Activated naive CD8-positive, alpha-beta T cell (primary cell): ENCODE data around the gene BPIFB6.

ENCODE experiments used
- H3K27ac Mint-ChIP-seq: one replicate; pipeline ENCODE4 v1.8.0; 2021; ENCODE audit warnings: mixed read lengths
- H3K27me3 Mint-ChIP-seq: one replicate; pipeline ENCODE4 v1.8.0; 2021; ENCODE audit warnings: mixed read lengths
- H3K36me3 Mint-ChIP-seq: one replicate; pipeline ENCODE4 v1.8.0; 2021; ENCODE audit warnings: mixed read lengths
- H3K4me1 Mint-ChIP-seq: one replicate; pipeline ENCODE4 v1.8.0; 2021; ENCODE audit warnings: low read depth, mixed read lengths
- H3K4me3 Mint-ChIP-seq: one replicate; pipeline ENCODE4 v1.8.0; 2021; ENCODE audit warnings: mild to moderate bottlenecking, mixed read lengths
- H3K9me3 Mint-ChIP-seq: one replicate; pipeline ENCODE4 v1.8.0; 2021; ENCODE audit warnings: low read depth, mixed read lengths

BPIFB6 gene

GRCh38 chr20:33009214-33010132, 22.0 kb upstream of the BPIFB6 start:
- peaks cover 3% of the 10 kb centered on the region for H3K36me3 Mint-ChIP-seq
- H3K27me3 Mint-ChIP-seq = no peaks in the 10 kb centered on the region
- H3K27ac Mint-ChIP-seq = no peak overlapping the region
- no peak overlapping the region for H3K4me3 Mint-ChIP-seq
- H3K4me1 Mint-ChIP-seq = peaks cover 6% of the 10 kb centered on the region
- H3K9me3 Mint-ChIP-seq = peaks cover 3% of the 10 kb centered on the region

GRCh38 chr20:33010133-33010504, 21.3 kb upstream of the BPIFB6 start:
- peaks cover 2% of the 10 kb centered on the region for H3K9me3 Mint-ChIP-seq
- H3K36me3 Mint-ChIP-seq = peaks cover 2% of the 10 kb centered on the region
- no peaks in the 10 kb centered on the region for H3K27me3 Mint-ChIP-seq
- H3K4me1 Mint-ChIP-seq = peaks cover 2% of the 10 kb centered on the region
- H3K27ac Mint-ChIP-seq = no peak overlapping the region
- H3K4me3 Mint-ChIP-seq = no peak overlapping the region

- H3K36me3 Mint-ChIP-seq = no peaks in the 10 kb centered on the region
- H3K4me1 Mint-ChIP-seq = peaks cover 2% of the 10 kb centered on the region
- H3K4me3 Mint-ChIP-seq = no peak overlapping the region
- H3K9me3 Mint-ChIP-seq = no peaks in the 10 kb centered on the region
- no peaks in the 10 kb centered on the region for H3K27me3 Mint-ChIP-seq
- no peak overlapping the region for H3K27ac Mint-ChIP-seq
Measured at GRCh38 chr20:33010674-33011449, 20.6 kb upstream of the BPIFB6 start.

GRCh38 chr20:33012327-33013189, 18.9 kb upstream of the BPIFB6 start:
- peaks cover 3% of the 10 kb centered on the region for H3K4me1 Mint-ChIP-seq
- no peaks in the 10 kb centered on the region for H3K36me3 Mint-ChIP-seq
- no peaks in the 10 kb centered on the region for H3K27me3 Mint-ChIP-seq
- H3K4me3 Mint-ChIP-seq = no peak overlapping the region
- H3K9me3 Mint-ChIP-seq = no peaks in the 10 kb centered on the region
- H3K27ac Mint-ChIP-seq = peak overlapping the region; percentile 8

- Mint-ChIP-seq H3K27ac (no peak overlapping the region), H3K36me3 (no peaks in the 10 kb centered on the region), H3K4me3 (no peak overlapping the region), H3K9me3 (no peaks in the 10 kb centered on the region), H3K4me1 (peaks cover 3% of the 10 kb centered on the region), H3K27me3 (no peaks in the 10 kb centered on the region)
Measured at GRCh38 chr20:33013701-33014326, 17.6 kb upstream of the BPIFB6 start.

- no peaks in the 10 kb centered on the region for H3K27me3 Mint-ChIP-seq
- no peak overlapping the region for H3K4me3 Mint-ChIP-seq
- no peak overlapping the region for H3K27ac Mint-ChIP-seq
- H3K9me3 Mint-ChIP-seq = no peaks in the 10 kb centered on the region
- no peaks in the 10 kb centered on the region for H3K36me3 Mint-ChIP-seq
- peaks cover 3% of the 10 kb centered on the region for H3K4me1 Mint-ChIP-seq
Measured at GRCh38 chr20:33014336-33015113, 16.9 kb upstream of the BPIFB6 start.

- no peak overlapping the region for H3K4me3 Mint-ChIP-seq
- H3K9me3 Mint-ChIP-seq = no peaks in the 10 kb centered on the region
- no peak overlapping the region for H3K27ac Mint-ChIP-seq
- no peaks in the 10 kb centered on the region for H3K27me3 Mint-ChIP-seq
- no peaks in the 10 kb centered on the region for H3K36me3 Mint-ChIP-seq
- H3K4me1 Mint-ChIP-seq = peaks cover 3% of the 10 kb centered on the region
Measured at GRCh38 chr20:33015114-33015484, 16.3 kb upstream of the BPIFB6 start.

- no peaks in the 10 kb centered on the region for H3K9me3 Mint-ChIP-seq
- no peaks in the 10 kb centered on the region for H3K36me3 Mint-ChIP-seq
- no peaks in the 10 kb centered on the region for H3K27me3 Mint-ChIP-seq
- H3K4me3 Mint-ChIP-seq = no peak overlapping the region
- H3K4me1 Mint-ChIP-seq = peaks cover 3% of the 10 kb centered on the region
- no peak overlapping the region for H3K27ac Mint-ChIP-seq
Measured at GRCh38 chr20:33015700-33016580, 15.5 kb upstream of the BPIFB6 start.

- no peaks in the 10 kb centered on the region for H3K27me3 Mint-ChIP-seq
- no peaks in the 10 kb centered on the region for H3K36me3 Mint-ChIP-seq
- H3K4me1 Mint-ChIP-seq = peaks cover 3% of the 10 kb centered on the region
- no peak overlapping the region for H3K4me3 Mint-ChIP-seq
- no peaks in the 10 kb centered on the region for H3K9me3 Mint-ChIP-seq
- H3K27ac Mint-ChIP-seq = no peak overlapping the region
Measured at GRCh38 chr20:33016581-33017109, 14.8 kb upstream of the BPIFB6 start.

GRCh38 chr20:33017542-33017941, 13.9 kb upstream of the BPIFB6 start:
- no peaks in the 10 kb centered on the region for H3K9me3 Mint-ChIP-seq
- H3K27me3 Mint-ChIP-seq = no peaks in the 10 kb centered on the region
- no peak overlapping the region for H3K4me3 Mint-ChIP-seq
- H3K4me1 Mint-ChIP-seq = peaks cover 3% of the 10 kb centered on the region
- H3K27ac Mint-ChIP-seq = no peak overlapping the region
- H3K36me3 Mint-ChIP-seq = no peaks in the 10 kb centered on the region

- Mint-ChIP-seq H3K27ac (no peak overlapping the region), H3K27me3 (no peaks in the 10 kb centered on the region), H3K36me3 (no peaks in the 10 kb centered on the region), H3K4me1 (peaks cover 3% of the 10 kb centered on the region), H3K9me3 (no peaks in the 10 kb centered on the region), H3K4me3 (no peak overlapping the region)
Measured at GRCh38 chr20:33018169-33018931, 13.1 kb upstream of the BPIFB6 start.

- Mint-ChIP-seq H3K9me3 (no peaks in the 10 kb centered on the region), H3K4me1 (peaks cover 3% of the 10 kb centered on the region), H3K36me3 (no peaks in the 10 kb centered on the region), H3K27ac (no peak overlapping the region), H3K27me3 (no peaks in the 10 kb centered on the region), H3K4me3 (no peak overlapping the region)
Measured at GRCh38 chr20:33019465-33020277, 11.8 kb upstream of the BPIFB6 start.
